RPMI7951 (cell line): ENCODE measurements around the gene C17orf107. TPM values are rescaled to one million over a fixed set of nuclear protein-coding genes. Genes with fewer than 3 reads are reported as not detected.

Experiments used
- DNase-seq: peaks from one replicate; pipeline ENCODE4 v3.0.0-alpha.2; 2012; ENCODE audit warnings: low read depth
- total RNA-seq: library from RNA; depleted of rRNA; stranded (reverse); fragments of >200 nt; shearing (Covaris generic); gene quantifications from 2 replicates; pipeline ENCODE4 v1.2.3, GENCODE V29; 2014; rRNA removed

C17orf107 gene
- total RNA-seq, 1 experiment from 2014 or later = 0.12 TPM

- peak; percentile 88 for DNase-seq
These were observed 49.0 kb downstream of the C17orf107 start, which contains the start of gene PFN1 for GRCh38 chr17:4948166-4948930. PFN1 (minus strand) TSS chr17:4948530; CDS start chr17:4948394, 136 bp downstream.

GRCh38 chr17:4948931-4949320 lies 49.6 kb downstream of the C17orf107 start:
- peak; percentile 89 for DNase-seq

GRCh38 chr17:4949321-4950074 lies 50.2 kb downstream of the C17orf107 start:
- peak; percentile 79 for DNase-seq

GRCh38 chr17:4950075-4950745 lies 50.9 kb downstream of the C17orf107 start:
- DNase-seq = no peak

GRCh38 chr17:4950746-4951204 lies 51.4 kb downstream of the C17orf107 start, which contains the start of gene ENO3:
ENO3 (plus strand) TSS chr17:4951119; CDS start chr17:4951830, 711 bp downstream.
- no peak for DNase-seq

- no peak for DNase-seq
These were observed 52.1 kb downstream of the C17orf107 start for GRCh38 chr17:4951486-4951885.

Other genes with a start within 250 kb of the C17orf107 start
- gene PELP1, start 195.4 kb upstream of the C17orf107 start, total RNA-seq = 8.8 and 23.7 TPM in 2 replicates
- 10.6 and 14.3 TPM in 2 replicates for gene ARRB2, start 188.9 kb upstream of the C17orf107 start, total RNA-seq
- 25.4 and 26.4 TPM in 2 replicates for gene MED11, start 168.1 kb upstream of the C17orf107 start, total RNA-seq
- gene ZMYND15, start 159.7 kb upstream of the C17orf107 start, total RNA-seq = not detected in 2 replicates
- 0.12 and 0.29 TPM in 2 replicates for gene CXCL16, start 159.6 kb upstream of the C17orf107 start, total RNA-seq
- not detected in 2 replicates for gene TM4SF5, start 127.7 kb upstream of the C17orf107 start, total RNA-seq
- gene VMO1, start 113.2 kb upstream of the C17orf107 start, total RNA-seq = 0.96 and 1.3 TPM in 2 replicates
- gene GLTPD2, start 110.6 kb upstream of the C17orf107 start, total RNA-seq = not detected in 2 replicates
- gene PSMB6, start 103.4 kb upstream of the C17orf107 start, total RNA-seq = 319 and 393 TPM in 2 replicates
- 7.0 and 12.1 TPM in 2 replicates for gene PLD2, start 92.4 kb upstream of the C17orf107 start, total RNA-seq
- 11.0 and 11.1 TPM in 2 replicates for gene MINK1, start 66.2 kb upstream of the C17orf107 start, total RNA-seq
- gene CHRNE, start 3.6 kb downstream of the C17orf107 start, total RNA-seq = not detected in 2 replicates
- not detected in 2 replicates for gene GP1BA, start 32.7 kb downstream of the C17orf107 start, total RNA-seq
- 45.3 and 71.5 TPM in 2 replicates for gene SLC25A11, start 40.5 kb downstream of the C17orf107 start, total RNA-seq
- gene RNF167, start 40.7 kb downstream of the C17orf107 start, total RNA-seq = 24.0 and 25.2 TPM in 2 replicates
- gene PFN1, start 49.0 kb downstream of the C17orf107 start, total RNA-seq = 894 and 1,372 TPM in 2 replicates
- gene ENO3, start 51.6 kb downstream of the C17orf107 start, total RNA-seq = 2.3 and 2.9 TPM in 2 replicates
- gene SPAG7, start 68.3 kb downstream of the C17orf107 start, total RNA-seq = 33.2 and 35.9 TPM in 2 replicates
- 2.9 and 3.9 TPM in 2 replicates for gene CAMTA2, start 88.1 kb downstream of the C17orf107 start, total RNA-seq
- gene INCA1, start 98.0 kb downstream of the C17orf107 start, total RNA-seq = 0.24 TPM in 1 of 2 replicates, not detected in the other
- 21.4 and 32.9 TPM in 2 replicates for gene KIF1C, start 98.4 kb downstream of the C17orf107 start, total RNA-seq
- not detected in 2 replicates for gene SLC52A1, start 135.9 kb downstream of the C17orf107 start, total RNA-seq
- gene ZFP3, start 178.9 kb downstream of the C17orf107 start, total RNA-seq = 0.36 and 0.39 TPM in 2 replicates
- gene ZNF232, start 212.3 kb downstream of the C17orf107 start, total RNA-seq = 6.0 and 9.6 TPM in 2 replicates
- gene USP6, start 216.5 kb downstream of the C17orf107 start, total RNA-seq = not detected in 2 replicates